ENCODE data around the gene POLD4. TPM values are rescaled to one million over a fixed set of nuclear protein-coding genes. Genes with fewer than 3 reads are reported as not detected.

The POLD4 gene
- total and polyA plus RNA-seq, 5 donors: 53.8 to 124 (median 67.1) TPM

- 82% methylated on average over 24 of the region's 24 CpGs for WGBS
- H3K9me3 ChIP-seq (ENCODE audit: control insufficient read depth, low read length): no peaks in the 10 kb centered on the region
- peak in 2 of 3 donors; percentile 35 to 67 for DNase-seq
- peaks cover 6% of the 10 kb centered on the region for H3K4me1 ChIP-seq (ENCODE audit: control insufficient read depth, insufficient read depth, low read length)
- intact Hi-C loops (cut with DNase I): loop anchor here in 1 of 4 donors (10.0 kb wide), 1 partner anchor 107 kb away; the partner anchor contains the start of genes CDK2AP2 and PITPNM1
- no peak overlapping the region for H3K27ac ChIP-seq (ENCODE audit: low read length)
- ATAC-seq: no peak
- no peaks in the 10 kb centered on the region for H3K27me3 ChIP-seq (ENCODE audit: control insufficient read depth, insufficient read depth)
- H3K4me3 ChIP-seq (ENCODE audit: low read length): no peak overlapping the region
Observed at GRCh38 chr11:67397986-67398660, 44.8 kb upstream of the POLD4 start.

- peaks cover 6% of the 10 kb centered on the region for H3K4me1 ChIP-seq (ENCODE audit: control insufficient read depth, insufficient read depth, low read length)
- no peaks in the 10 kb centered on the region for H3K27me3 ChIP-seq (ENCODE audit: control insufficient read depth, insufficient read depth)
Observed at GRCh38 chr11:67397536-67397935, 44.2 kb upstream of the POLD4 start.

GRCh38 chr11:67396587-67397389 lies 43.4 kb upstream of the POLD4 start:
- H3K27ac ChIP-seq (ENCODE audit: low read length): no peak overlapping the region
- no peak overlapping the region for H3K4me3 ChIP-seq (ENCODE audit: low read length)
- H3K4me1 ChIP-seq (ENCODE audit: control insufficient read depth, insufficient read depth, low read length): peaks cover 9% of the 10 kb centered on the region
- 51% methylated on average over 13 of the region's 13 CpGs for WGBS
- H3K27me3 ChIP-seq (ENCODE audit: control insufficient read depth, insufficient read depth): no peaks in the 10 kb centered on the region
- peak in 1 of 3 donors; percentile 58 for DNase-seq
- no peaks in the 10 kb centered on the region for H3K9me3 ChIP-seq (ENCODE audit: control insufficient read depth, low read length)
- intact Hi-C loops (cut with DNase I): loop anchor here in 1 of 4 donors (10.0 kb wide), 1 partner anchor 108 kb away; the partner anchor contains the start of genes CDK2AP2 and PITPNM1
- ATAC-seq: no peak

More at GRCh38 chr11:67397536-67397935, 44.2 kb upstream of the POLD4 start:
- Histone ChIP-seq H3K4me3 (ENCODE audit: low read length) (no peak overlapping the region), H3K9me3 (ENCODE audit: control insufficient read depth, low read length) (no peaks in the 10 kb centered on the region), H3K27ac (ENCODE audit: low read length) (no peak overlapping the region)
- ATAC-seq (no peak), DNase-seq (no peak)
- 57% methylated on average over 6 of the region's 6 CpGs for WGBS
- intact Hi-C loops (cut with DNase I): loop anchor here in 1 of 4 donors (10.0 kb wide), 1 partner anchor 107 kb away; the partner anchor contains the start of genes CDK2AP2 and PITPNM1

- DNase-seq (peak in 1 of 3 donors; percentile 35), ATAC-seq (no peak)
- Histone ChIP-seq H3K9me3 (ENCODE audit: control insufficient read depth, low read length) (no peaks in the 10 kb centered on the region), H3K4me3 (ENCODE audit: low read length) (no peak overlapping the region), H3K4me1 (ENCODE audit: control insufficient read depth, insufficient read depth, low read length) (peaks cover 9% of the 10 kb centered on the region), H3K27ac (ENCODE audit: low read length) (no peak overlapping the region), H3K27me3 (ENCODE audit: control insufficient read depth, insufficient read depth) (no peaks in the 10 kb centered on the region)
- intact Hi-C loops (cut with DNase I): loop anchor here in 1 of 4 donors (10.0 kb wide), 1 partner anchor 109 kb away; the partner anchor contains the start of genes CDK2AP2 and PITPNM1
- WGBS: 90% methylated on average over 7 of the region's 7 CpGs
Observed at GRCh38 chr11:67396259-67396581, 42.9 kb upstream of the POLD4 start.

- Histone ChIP-seq H3K4me1 (ENCODE audit: control insufficient read depth, insufficient read depth, low read length) (peaks cover 7% of the 10 kb centered on the region), H3K9me3 (ENCODE audit: control insufficient read depth, low read length) (no peaks in the 10 kb centered on the region), H3K27me3 (ENCODE audit: control insufficient read depth, insufficient read depth) (no peaks in the 10 kb centered on the region), H3K4me3 (ENCODE audit: low read length) (no peak overlapping the region), H3K27ac (ENCODE audit: low read length) (no peak overlapping the region)
- DNase-seq (peak in 1 of 3 donors; percentile 47), ATAC-seq (no peak)
- intact Hi-C loops (cut with DNase I): loop anchor here in 1 of 4 donors (10.0 kb wide), 1 partner anchor 109 kb away; the partner anchor contains the start of genes CDK2AP2 and PITPNM1
- 85% methylated on average over 19 of the region's 19 CpGs for WGBS
Observed at GRCh38 chr11:67395555-67396258, 42.4 kb upstream of the POLD4 start.

- WGBS: 77% methylated on average over 5 of the region's 5 CpGs
Observed at GRCh38 chr11:67393990-67394389, 40.6 kb upstream of the POLD4 start.

GRCh38 chr11:67393437-67393836 lies 40.1 kb upstream of the POLD4 start:
- Histone ChIP-seq H3K4me1 (ENCODE audit: control insufficient read depth, insufficient read depth, low read length) (peaks cover 2% of the 10 kb centered on the region), H3K27me3 (ENCODE audit: control insufficient read depth, insufficient read depth) (no peaks in the 10 kb centered on the region), H3K4me3 (ENCODE audit: low read length) (no peak overlapping the region), H3K27ac (ENCODE audit: low read length) (no peak overlapping the region), H3K9me3 (ENCODE audit: control insufficient read depth, low read length) (no peaks in the 10 kb centered on the region)
- no peak for ATAC-seq
- peak in 1 of 3 donors; percentile 47 for DNase-seq
- WGBS: 92% methylated on average over 18 of the region's 18 CpGs
- intact Hi-C loops (cut with DNase I): loop anchor here in 3 of 4 donors (5.0 to 10.0 kb wide), 3 partner anchors 41 to 114 kb away; partner anchors contain the start of genes CDK2AP2 (in 2 of the 3), PITPNM1 (in 2 of the 3) and POLD4 (in 1 of the 3)

More at GRCh38 chr11:67393990-67394389, 40.6 kb upstream of the POLD4 start:
- no peaks in the 10 kb centered on the region for H3K27me3 ChIP-seq (ENCODE audit: control insufficient read depth, insufficient read depth)
- no peak overlapping the region for H3K27ac ChIP-seq (ENCODE audit: low read length)
- no peak for ATAC-seq
- H3K9me3 ChIP-seq (ENCODE audit: control insufficient read depth, low read length): no peaks in the 10 kb centered on the region
- DNase-seq: peak in 1 of 3 donors; percentile 30
- intact Hi-C loops (cut with DNase I): loop anchor here in 3 of 4 donors (5.0 to 10.0 kb wide), 3 partner anchors 42 to 113 kb away; partner anchors contain the start of genes CDK2AP2 (in 2 of the 3), PITPNM1 (in 2 of the 3) and POLD4 (in 1 of the 3)
- H3K4me3 ChIP-seq (ENCODE audit: low read length): no peak overlapping the region
- peaks cover 2% of the 10 kb centered on the region for H3K4me1 ChIP-seq (ENCODE audit: control insufficient read depth, insufficient read depth, low read length)

GRCh38 chr11:67392183-67392715 lies 38.9 kb upstream of the POLD4 start:
- Histone ChIP-seq H3K27me3 (ENCODE audit: control insufficient read depth, insufficient read depth) (no peaks in the 10 kb centered on the region), H3K27ac (ENCODE audit: low read length) (peak overlapping the region; percentile 32), H3K4me1 (ENCODE audit: control insufficient read depth, insufficient read depth, low read length) (peaks cover 2% of the 10 kb centered on the region), H3K9me3 (ENCODE audit: control insufficient read depth, low read length) (no peaks in the 10 kb centered on the region), H3K4me3 (ENCODE audit: low read length) (peak overlapping the region; percentile 73)
- intact Hi-C loops (cut with DNase I): loop anchor here in 3 of 4 donors (5.0 to 10.0 kb wide), 3 partner anchors 40 to 115 kb away; partner anchors contain the start of genes CDK2AP2 (in 2 of the 3), PITPNM1 (in 2 of the 3) and POLD4 (in 1 of the 3)
- DNase-seq (no peak), ATAC-seq (peak; percentile 1)
- WGBS: 8% methylated on average over 31 of the region's 31 CpGs

GRCh38 chr11:67391304-67392182 lies 38.2 kb upstream of the POLD4 start, which contains the start of gene RAD9A:
Gene RAD9A (plus strand): TSS chr11:67391986. CDS start chr11:67392045, 59 bp downstream.
- no peaks in the 10 kb centered on the region for H3K9me3 ChIP-seq (ENCODE audit: control insufficient read depth, low read length)
- WGBS: under 1% methylated on average over 75 of the region's 75 CpGs
- peak; percentile 88 to 90 for ATAC-seq
- H3K4me1 ChIP-seq (ENCODE audit: control insufficient read depth, insufficient read depth, low read length): peaks cover 2% of the 10 kb centered on the region
- peak within 1 kb of the TSS; percentile 44 for H3K27ac ChIP-seq (ENCODE audit: low read length)
- no peaks in the 10 kb centered on the region for H3K27me3 ChIP-seq (ENCODE audit: control insufficient read depth, insufficient read depth)
- peak; percentile 96 to 99 (median 98) for DNase-seq
- intact Hi-C loops (cut with DNase I): loop anchor here in 3 of 4 donors (5.0 to 10.0 kb wide), 3 partner anchors 39 to 116 kb away; partner anchors contain the start of genes CDK2AP2 (in 2 of the 3), PITPNM1 (in 2 of the 3) and POLD4 (in 1 of the 3)
- H3K4me3 ChIP-seq (ENCODE audit: low read length): peak within 1 kb of the TSS; percentile 73
